ENCODE data around the gene CACUL1.

GRCh38 chr10:118790058-118790457 lies 35.3 kb upstream of the CACUL1 start:
- TF ChIP-seq CTCF (IDR thresholded peaks at IDR 0.05; ENCODE audit: low read depth, low read length): no peak
- no peak for TF ChIP-seq EZH2phosphoT487 (IDR thresholded peaks at IDR 0.05; ENCODE audit: low read depth)

Measured in OCI-LY3 (cell line).